Esophagus squamous epithelium (tissue), 5 donors: ENCODE measurements around the gene APMAP. TPM values are rescaled to one million over a fixed set of nuclear protein-coding genes. Genes with fewer than 3 reads are reported as not detected.

Experiments used
- DNase-seq: peaks from one replicate; lab custom pipeline; 2025; lab: John Stamatoyannopoulos, UW
- H3K27ac ChIP-seq, 4 donors: fragments of 200-600 bp; sonication (generic); one replicate each; pipeline ENCODE4 v1.5.1; 2016 to 2019; ENCODE audit warnings: mild to moderate bottlenecking in 1 of 4
- H3K27me3 ChIP-seq, 4 donors: fragments of 200-600 bp; sonication (generic); 1 replicate in 3 of 4; 2 replicates in 1 of 4; pipeline versions ENCODE4 v1.5.1 to v1.6.0; 2017 to 2021; ENCODE audit warnings: antibody characterized with exemption in 1 of 4
- H3K36me3 ChIP-seq, 3 donors: fragments of 200-600 bp; sonication (generic); one replicate each; pipeline ENCODE4 v1.5.1; 2016 to 2019
- H3K4me1 ChIP-seq, 3 donors: fragments of 200-600 bp; sonication (generic); one replicate each; pipeline ENCODE4 v1.5.1; 2017 to 2019
- H3K4me3 ChIP-seq, 4 donors: fragments of 200-600 bp; sonication (generic); 1 replicate in 3 of 4; 2 replicates in 1 of 4; pipeline ENCODE4 v1.5.1; 2016 to 2019; ENCODE audit warnings: mild to moderate bottlenecking in 2 of 4, moderate library complexity in 1 of 4
- H3K9me3 ChIP-seq, 3 donors: fragments of 200-600 bp; sonication (generic); one replicate each; pipeline ENCODE4 v1.5.1; 2016 to 2019
- POLR2A ChIP-seq, 4 donors: fragments of 450-650 bp; IDR thresholded peaks; one replicate each; pipeline ENCODE4 v1.6.1; 2017; ENCODE audit warnings: antibody characterized with exemption in 4 of 4, mild to moderate bottlenecking in 4 of 4, moderate library complexity in 3 of 4
- WGBS, 2 donors: methylation state at CpG; one replicate each; pipeline ENCODE4 v1.1.5; 2018; 5-methylcytosine and 5-hydroxymethylcytosine counted together
- intact Hi-C: fragments of 100-400 bp; cut with DNase I; formaldehyde crosslinking; loops from one replicate; pipeline ENCODE4 v1.15.0; 2022
- total RNA-seq, 4 donors: library from RNA; depleted of rRNA; stranded (reverse); fragments of >200 nt; gene quantifications; one replicate each; pipeline ENCODE4 v1.1.0, GENCODE V29; 2016
- TF ChIP-seq, protein P1 (sequence below), 6 experiments: fragments of 450-650 bp in 4 of 6; fragments of 200-600 bp in 2 of 6; sonication (generic) in 2 of 6; IDR thresholded peaks; one replicate each; pipeline ENCODE4 v1.5.1; 2016 to 2019; ENCODE audit warnings: antibody characterized with exemption in 6 of 6, mild to moderate bottlenecking in 4 of 6, moderate library complexity in 4 of 6
- donor health status: DM: yes; HTN: yes; CAD: no.

APMAP gene
- total RNA-seq, 4 donors from 2014 or later: 16.7 to 38.4 (median 25.6) TPM

- TF ChIP-seq, protein P1, sequence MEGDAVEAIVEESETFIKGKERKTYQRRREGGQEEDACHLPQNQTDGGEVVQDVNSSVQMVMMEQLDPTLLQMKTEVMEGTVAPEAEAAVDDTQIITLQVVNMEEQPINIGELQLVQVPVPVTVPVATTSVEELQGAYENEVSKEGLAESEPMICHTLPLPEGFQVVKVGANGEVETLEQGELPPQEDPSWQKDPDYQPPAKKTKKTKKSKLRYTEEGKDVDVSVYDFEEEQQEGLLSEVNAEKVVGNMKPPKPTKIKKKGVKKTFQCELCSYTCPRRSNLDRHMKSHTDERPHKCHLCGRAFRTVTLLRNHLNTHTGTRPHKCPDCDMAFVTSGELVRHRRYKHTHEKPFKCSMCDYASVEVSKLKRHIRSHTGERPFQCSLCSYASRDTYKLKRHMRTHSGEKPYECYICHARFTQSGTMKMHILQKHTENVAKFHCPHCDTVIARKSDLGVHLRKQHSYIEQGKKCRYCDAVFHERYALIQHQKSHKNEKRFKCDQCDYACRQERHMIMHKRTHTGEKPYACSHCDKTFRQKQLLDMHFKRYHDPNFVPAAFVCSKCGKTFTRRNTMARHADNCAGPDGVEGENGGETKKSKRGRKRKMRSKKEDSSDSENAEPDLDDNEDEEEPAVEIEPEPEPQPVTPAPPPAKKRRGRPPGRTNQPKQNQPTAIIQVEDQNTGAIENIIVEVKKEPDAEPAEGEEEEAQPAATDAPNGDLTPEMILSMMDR (IDR thresholded peaks at IDR 0.05): no peak
- no peak for TF ChIP-seq POLR2A (IDR thresholded peaks at IDR 0.05)
- Histone ChIP-seq H3K9me3 (no peaks in the 10 kb centered on the region), H3K27ac (no peak overlapping the region), H3K27me3 (no peaks in the 10 kb centered on the region), H3K4me1 (peaks cover 0 to 13% (median 0%) of the 10 kb centered on the region in 3 donors), H3K36me3 (peaks cover 18 to 95% (median 20%) of the 10 kb centered on the region in 3 donors), H3K4me3 (no peak overlapping the region)
- intact Hi-C loops: no loop called here
- WGBS, 2 donors: 83% methylated on average over 14 to 17 of the region's 20 CpGs
- no peak for DNase-seq
Measured at GRCh38 chr20:24961384-24962181, 31.0 kb downstream of the APMAP start.

DNA sequence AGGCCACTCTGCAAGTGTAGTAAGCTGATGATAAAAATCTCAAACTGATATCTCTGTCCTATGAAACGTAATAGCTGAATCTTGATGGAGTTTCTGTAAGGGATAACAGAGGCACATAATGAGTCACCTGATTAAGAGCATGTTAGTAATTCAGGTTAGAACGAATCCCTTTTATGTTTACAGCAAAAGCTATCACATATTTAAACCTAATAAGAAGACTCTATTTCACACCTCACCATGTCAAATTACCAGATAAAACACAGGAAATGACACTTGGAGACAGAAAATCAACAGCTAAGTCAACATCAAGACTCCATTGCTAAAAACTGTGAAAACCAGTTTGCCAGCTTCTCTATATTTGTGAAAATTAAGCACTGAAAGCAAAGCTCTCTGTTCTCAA is 31.7 kb downstream of the APMAP start:
- WGBS, 2 donors: 39 to 73% methylated on average over 2 of the region's 2 CpGs
- H3K36me3 ChIP-seq: peaks cover 17 to 95% (median 18%) of the 10 kb centered on the region in 3 donors
- no peaks in the 10 kb centered on the region for H3K27me3 ChIP-seq
- peaks cover 0 to 13% (median 0%) of the 10 kb centered on the region in 3 donors for H3K4me1 ChIP-seq
- peak overlapping the region in 1 of 4 donors; percentile 9 for H3K27ac ChIP-seq
- no peak overlapping the region for H3K4me3 ChIP-seq
- TF ChIP-seq, protein P1 (IDR thresholded peaks at IDR 0.05): no peak
- TF ChIP-seq POLR2A (IDR thresholded peaks at IDR 0.05): no peak
- intact Hi-C loops: no loop called here
- no peaks in the 10 kb centered on the region for H3K9me3 ChIP-seq
- no peak for DNase-seq

- WGBS, 2 donors: 93% methylated on average over 4 of the region's 10 CpGs; no CpG with 5 or more reads in 1 of the 2 donors
- peaks cover 16 to 93% (median 18%) of the 10 kb centered on the region in 3 donors for H3K36me3 ChIP-seq
Measured at GRCh38 chr20:24960302-24960801, 32.2 kb downstream of the APMAP start.

GRCh38 chr20:24959591-24960301 is 32.8 kb downstream of the APMAP start:
- TF ChIP-seq, protein P1 (IDR thresholded peaks at IDR 0.05): no peak
- no peak for TF ChIP-seq POLR2A (IDR thresholded peaks at IDR 0.05)
- H3K27ac ChIP-seq: no peak overlapping the region
- no peaks in the 10 kb centered on the region for H3K27me3 ChIP-seq
- peaks cover 16 to 90% (median 18%) of the 10 kb centered on the region in 3 donors for H3K36me3 ChIP-seq
- peaks cover 0 to 13% (median 0%) of the 10 kb centered on the region in 3 donors for H3K4me1 ChIP-seq
- no peak for DNase-seq
- H3K4me3 ChIP-seq: no peak overlapping the region
- WGBS, 2 donors: 83 to 93% methylated on average over 11 of the region's 14 CpGs
- intact Hi-C loops: no loop called here
- H3K9me3 ChIP-seq: no peaks in the 10 kb centered on the region

More at GRCh38 chr20:24960302-24960801, 32.2 kb downstream of the APMAP start:
- Histone ChIP-seq H3K9me3 (no peaks in the 10 kb centered on the region), H3K4me1 (peaks cover 0 to 13% (median 0%) of the 10 kb centered on the region in 3 donors), H3K27me3 (no peaks in the 10 kb centered on the region), H3K27ac (peak overlapping the region in 1 of 4 donors; percentile 9), H3K4me3 (no peak overlapping the region)
- TF ChIP-seq, protein P1 (IDR thresholded peaks at IDR 0.05): no peak
- no peak for TF ChIP-seq POLR2A (IDR thresholded peaks at IDR 0.05)
- no peak for DNase-seq
- intact Hi-C loops: no loop called here
